ENCODE data around the gene SULT6B1.
"Not testable (repeated sequence)": the region's sequence is repeated elsewhere in the genome, so short reads cannot be mapped to it uniquely, and the experiment has no call there.

DNA sequence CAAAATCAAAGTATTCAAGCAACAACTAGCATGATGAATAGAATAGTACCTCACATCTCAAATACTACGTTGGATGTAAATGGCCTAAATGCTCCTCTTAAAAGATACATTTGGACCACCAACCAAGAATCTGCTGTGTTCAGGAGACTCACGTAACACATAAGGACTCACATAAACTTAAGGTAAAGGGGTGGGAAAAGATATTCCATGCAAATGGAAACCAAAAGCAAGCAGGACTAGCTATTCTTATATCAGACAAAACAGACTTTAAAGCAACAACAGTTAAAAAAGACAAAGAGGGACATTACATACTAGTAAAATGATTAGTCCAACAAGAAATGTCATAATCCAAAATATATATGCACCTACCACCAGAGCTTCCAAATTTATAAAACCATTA, 18.3 kb upstream of the SULT6B1 start:
- TF ChIP-seq JUN (IDR thresholded peaks at IDR 0.05; ENCODE audit: borderline replicate concordance, insufficient read depth, insufficient read length, low read depth); EZH2 (IDR thresholded peaks at IDR 0.05; ENCODE audit: borderline replicate concordance, low read depth, low read length, severe bottlenecking); FOS (IDR thresholded peaks at IDR 0.05; ENCODE audit: borderline replicate concordance, insufficient read depth, low read length): not testable (repeated sequence)
